Suprapubic skin (tissue), 4 donors: ENCODE results near the gene ADAT3. TPM values are rescaled to one million over a fixed set of nuclear protein-coding genes. Genes with fewer than 3 reads are reported as not detected.

Experiments used
- DNase-seq, 2 donors: peaks; one replicate each; pipeline ENCODE4 v3.0.0-alpha.2; 2019; ENCODE audit warnings: low spot score in 2 of 2
- H3K27ac ChIP-seq: fragments of 200-600 bp; sonication (generic); one replicate; pipeline ENCODE4 v1.5.1; 2019
- H3K27me3 ChIP-seq: fragments of 200-600 bp; sonication (generic); one replicate; pipeline ENCODE4 v1.5.1; 2019
- H3K36me3 ChIP-seq: fragments of 200-600 bp; sonication (generic); one replicate; pipeline ENCODE4 v1.5.1; 2019
- H3K4me1 ChIP-seq: fragments of 200-600 bp; sonication (generic); one replicate; pipeline ENCODE4 v1.5.1; 2019
- H3K4me3 ChIP-seq: fragments of 200-600 bp; sonication (generic); one replicate; pipeline ENCODE4 v1.5.1; 2019; ENCODE audit warnings: mild to moderate bottlenecking
- H3K9me3 ChIP-seq: fragments of 200-600 bp; sonication (generic); one replicate; pipeline ENCODE4 v1.5.1; 2019
- EP300 ChIP-seq: sonication (generic); formaldehyde crosslinking; IDR thresholded peaks from one replicate; pipeline ENCODE4 v1.6.1; 2017; ENCODE audit warnings: antibody characterized with exemption
- POLR2A ChIP-seq, 2 donors: fragments of 450-650 bp; IDR thresholded peaks; one replicate each; pipeline ENCODE4 v1.6.1; 2017; ENCODE audit warnings: antibody characterized with exemption in 2 of 2, mild to moderate bottlenecking in 2 of 2, moderate library complexity in 2 of 2
- POLR2AphosphoS5 ChIP-seq, 3 donors: sonication (generic); formaldehyde crosslinking; IDR thresholded peaks; one replicate each; pipeline ENCODE4 v1.6.1; 2017; ENCODE audit warnings: antibody characterized with exemption in 3 of 3
- WGBS: methylation state at CpG from one replicate; pipeline ENCODE4 v1.1.5; 2018; 5-methylcytosine and 5-hydroxymethylcytosine counted together
- total RNA-seq, 4 donors: library from RNA; depleted of rRNA; stranded (reverse); fragments of >200 nt; gene quantifications; one replicate each; pipeline ENCODE4 v1.1.0, GENCODE V29; 2016
- TF ChIP-seq, protein P1 (sequence below), 2 donors: fragments of 200-600 bp in 1 of 2; fragments of 450-650 bp in 1 of 2; sonication (generic) in 1 of 2; IDR thresholded peaks; one replicate each; pipeline ENCODE4 v1.5.1; 2016 to 2019; ENCODE audit warnings: antibody characterized with exemption in 2 of 2, mild to moderate bottlenecking in 1 of 2, moderate library complexity in 1 of 2

ADAT3 gene
- total RNA-seq, 4 donors from 2014 or later = 13.4 to 26.7 (median 22.3) TPM

DNA sequence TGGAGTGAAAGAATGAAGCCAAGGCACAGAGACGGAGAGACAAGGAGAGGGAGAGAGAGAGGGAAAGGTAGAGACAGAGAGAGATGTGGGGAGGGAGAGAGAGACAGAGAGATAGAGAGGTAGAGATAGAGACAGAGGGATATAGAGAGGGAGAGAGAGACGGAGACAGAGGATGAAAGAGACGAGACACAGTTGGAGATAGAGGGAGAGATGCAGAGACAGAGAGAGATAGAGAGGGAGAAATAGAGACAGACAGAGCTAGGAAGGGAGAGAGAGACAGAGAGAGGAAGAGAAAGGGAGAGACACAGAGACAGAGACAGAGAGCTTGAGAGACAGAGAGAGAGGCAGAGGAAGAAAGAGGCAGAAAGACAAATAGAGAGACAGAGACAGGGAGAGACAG, 31.2 kb downstream of the ADAT3 start:
- Histone ChIP-seq H3K27me3 (no peaks in the 10 kb centered on the region), H3K9me3 (no peaks in the 10 kb centered on the region), H3K4me3 (no peak overlapping the region), H3K4me1 (peaks cover 12% of the 10 kb centered on the region), H3K36me3 (no peaks in the 10 kb centered on the region), H3K27ac (no peak overlapping the region)
- WGBS = 80% methylated on average over 3 of the region's 3 CpGs
- no peak for DNase-seq
- TF ChIP-seq EP300 (no peak), POLR2A (IDR thresholded peaks at IDR 0.05) (no peak), POLR2AphosphoS5 (IDR thresholded peaks at IDR 0.05) (no peak)
- TF ChIP-seq, protein P1, sequence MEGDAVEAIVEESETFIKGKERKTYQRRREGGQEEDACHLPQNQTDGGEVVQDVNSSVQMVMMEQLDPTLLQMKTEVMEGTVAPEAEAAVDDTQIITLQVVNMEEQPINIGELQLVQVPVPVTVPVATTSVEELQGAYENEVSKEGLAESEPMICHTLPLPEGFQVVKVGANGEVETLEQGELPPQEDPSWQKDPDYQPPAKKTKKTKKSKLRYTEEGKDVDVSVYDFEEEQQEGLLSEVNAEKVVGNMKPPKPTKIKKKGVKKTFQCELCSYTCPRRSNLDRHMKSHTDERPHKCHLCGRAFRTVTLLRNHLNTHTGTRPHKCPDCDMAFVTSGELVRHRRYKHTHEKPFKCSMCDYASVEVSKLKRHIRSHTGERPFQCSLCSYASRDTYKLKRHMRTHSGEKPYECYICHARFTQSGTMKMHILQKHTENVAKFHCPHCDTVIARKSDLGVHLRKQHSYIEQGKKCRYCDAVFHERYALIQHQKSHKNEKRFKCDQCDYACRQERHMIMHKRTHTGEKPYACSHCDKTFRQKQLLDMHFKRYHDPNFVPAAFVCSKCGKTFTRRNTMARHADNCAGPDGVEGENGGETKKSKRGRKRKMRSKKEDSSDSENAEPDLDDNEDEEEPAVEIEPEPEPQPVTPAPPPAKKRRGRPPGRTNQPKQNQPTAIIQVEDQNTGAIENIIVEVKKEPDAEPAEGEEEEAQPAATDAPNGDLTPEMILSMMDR (IDR thresholded peaks at IDR 0.05) = no peak

DNA sequence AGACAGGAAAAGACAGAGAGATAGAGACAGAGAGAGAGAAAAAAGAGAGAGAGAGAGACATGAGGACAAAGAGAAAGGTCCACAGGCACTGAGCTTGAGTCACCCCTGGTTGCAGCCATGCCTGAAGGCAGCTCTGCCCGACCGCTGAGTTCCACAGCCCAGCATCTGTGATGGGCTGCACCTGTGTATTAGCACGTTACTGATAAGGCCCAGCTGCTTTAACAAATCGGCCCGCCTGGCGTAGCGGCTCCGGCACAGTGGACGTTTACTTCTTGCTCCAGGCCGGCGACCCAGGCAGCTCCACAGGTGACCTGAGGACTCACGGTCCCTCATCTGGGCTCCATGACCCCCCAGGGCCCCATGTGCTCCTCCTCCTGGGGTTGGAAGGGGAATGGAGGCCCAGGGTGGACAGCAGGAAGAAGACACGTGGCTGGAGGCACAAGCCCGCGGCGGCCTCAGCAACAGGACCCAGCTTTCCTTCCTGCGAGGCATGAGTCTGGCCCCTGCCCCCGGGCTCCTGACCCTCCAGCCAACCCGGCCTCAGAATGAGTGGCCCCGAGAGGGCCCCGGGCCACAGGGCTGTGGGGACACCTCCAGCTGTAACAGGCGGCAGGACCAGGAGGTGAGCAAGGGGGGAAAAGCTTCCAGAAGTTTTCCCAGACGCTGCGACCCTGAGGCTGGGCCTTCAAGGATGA, 31.9 kb downstream of the ADAT3 start:
- H3K4me1 ChIP-seq = peaks cover 17% of the 10 kb centered on the region
- H3K4me3 ChIP-seq = no peak overlapping the region
- no peak for DNase-seq
- no peaks in the 10 kb centered on the region for H3K36me3 ChIP-seq
- no peak overlapping the region for H3K27ac ChIP-seq
- no peak for TF ChIP-seq POLR2A (IDR thresholded peaks at IDR 0.05)
- TF ChIP-seq, protein P1 (IDR thresholded peaks at IDR 0.05) = no peak
- no peak for TF ChIP-seq POLR2AphosphoS5 (IDR thresholded peaks at IDR 0.05)
- TF ChIP-seq EP300 = no peak
- WGBS = 92% methylated on average over 23 of the region's 24 CpGs
- no peaks in the 10 kb centered on the region for H3K9me3 ChIP-seq
- no peaks in the 10 kb centered on the region for H3K27me3 ChIP-seq

DNA sequence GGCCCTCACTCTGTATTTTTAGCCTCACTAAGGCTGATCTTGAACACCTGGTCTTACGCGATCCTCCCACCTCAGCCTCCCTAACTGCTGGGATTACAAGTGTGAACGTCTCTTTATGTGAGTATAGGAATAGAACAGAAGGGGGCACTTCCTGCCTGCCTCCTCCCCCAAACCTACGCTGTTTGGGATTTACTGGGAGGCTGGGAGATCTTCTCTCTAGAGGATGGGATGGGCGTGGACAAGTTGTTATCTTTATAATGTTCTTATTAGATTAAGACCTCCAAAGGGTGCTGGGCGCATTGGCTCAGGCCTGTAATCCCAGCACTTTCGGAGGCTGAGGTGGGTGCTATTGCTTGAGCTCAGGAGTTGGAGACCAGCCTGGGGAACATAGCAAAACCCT, 32.9 kb downstream of the ADAT3 start:
- no peak for DNase-seq
- Histone ChIP-seq H3K9me3 (no peaks in the 10 kb centered on the region), H3K4me1 (peaks cover 27% of the 10 kb centered on the region), H3K4me3 (no peak overlapping the region), H3K27me3 (no peaks in the 10 kb centered on the region), H3K27ac (no peak overlapping the region), H3K36me3 (no peaks in the 10 kb centered on the region)
- 84% methylated on average over 7 of the region's 7 CpGs for WGBS
- TF ChIP-seq POLR2A (IDR thresholded peaks at IDR 0.05) (no peak), EP300 (no peak), POLR2AphosphoS5 (IDR thresholded peaks at IDR 0.05) (no peak)

DNA sequence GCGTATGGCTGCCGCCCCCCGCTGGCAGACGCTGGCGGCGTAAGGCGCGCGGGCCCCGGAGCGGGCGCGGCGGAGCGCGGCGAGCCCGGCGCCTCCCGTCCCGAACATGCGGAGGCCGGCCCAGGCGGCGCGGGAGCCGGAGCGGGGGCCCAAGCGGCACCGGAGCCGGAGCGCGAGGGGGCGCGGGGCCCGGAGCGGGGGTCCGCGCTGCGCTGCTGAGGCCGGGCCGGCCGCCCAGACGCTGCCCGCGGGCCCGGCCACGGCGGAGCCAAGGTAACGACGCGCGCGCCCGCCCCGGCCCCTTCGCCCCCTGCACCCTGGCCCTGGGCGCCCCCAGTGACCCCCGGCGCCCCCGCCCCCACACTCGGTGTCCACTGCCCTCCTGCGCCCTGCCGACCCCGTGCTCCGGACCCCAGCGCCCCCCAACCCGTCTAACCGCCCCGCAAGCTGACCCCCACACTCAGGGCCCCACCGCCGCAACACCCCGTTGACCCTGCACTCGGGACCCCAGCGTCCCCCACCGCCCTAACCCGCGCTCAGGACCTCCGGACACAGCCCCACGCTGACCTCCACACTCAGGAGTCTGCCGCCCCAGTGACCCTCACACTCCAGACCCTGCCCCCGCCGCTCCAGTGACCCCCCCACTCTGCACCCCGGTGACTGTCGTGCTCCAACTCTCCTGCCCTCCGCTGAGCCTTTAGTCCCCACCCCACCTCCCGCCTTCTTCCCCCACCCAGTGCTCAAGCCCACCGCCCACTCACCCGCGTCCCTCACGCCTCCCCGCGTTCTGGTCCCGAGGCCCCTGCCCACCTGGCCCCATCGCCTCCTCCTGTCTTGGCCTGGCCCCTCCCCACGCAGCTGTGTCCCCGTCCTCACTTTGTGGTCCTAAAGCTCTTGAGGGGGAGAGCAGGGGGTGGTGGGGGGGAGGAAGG, 36.2 kb downstream of the ADAT3 start, which contains the start of gene CSNK1G2:
CSNK1G2 (plus strand) TSS at position 27 of the 932 bp plus-strand sequence. CDS start 28,601 bp downstream, outside the sequence.
- Histone ChIP-seq H3K27ac (peak within 1 kb of the TSS; percentile 98), H3K4me1 (peaks cover 48% of the 10 kb centered on the region), H3K27me3 (no peaks in the 10 kb centered on the region), H3K4me3 (peak within 1 kb of the TSS; percentile 79), H3K36me3 (no peaks in the 10 kb centered on the region), H3K9me3 (no peaks in the 10 kb centered on the region)
- DNase-seq = peak in 1 of 2 donors; percentile 84
- TF ChIP-seq, protein P1 (IDR thresholded peaks at IDR 0.05) = peak in 1 of 2 donors; percentile 19
- TF ChIP-seq POLR2AphosphoS5 (IDR thresholded peaks at IDR 0.05) = no peak
- peak in 1 of 2 donors; percentile 29 for TF ChIP-seq POLR2A (IDR thresholded peaks at IDR 0.05)
- TF ChIP-seq EP300 = no peak
- WGBS = 0% methylated on average over 25 of the region's 97 CpGs

DNA sequence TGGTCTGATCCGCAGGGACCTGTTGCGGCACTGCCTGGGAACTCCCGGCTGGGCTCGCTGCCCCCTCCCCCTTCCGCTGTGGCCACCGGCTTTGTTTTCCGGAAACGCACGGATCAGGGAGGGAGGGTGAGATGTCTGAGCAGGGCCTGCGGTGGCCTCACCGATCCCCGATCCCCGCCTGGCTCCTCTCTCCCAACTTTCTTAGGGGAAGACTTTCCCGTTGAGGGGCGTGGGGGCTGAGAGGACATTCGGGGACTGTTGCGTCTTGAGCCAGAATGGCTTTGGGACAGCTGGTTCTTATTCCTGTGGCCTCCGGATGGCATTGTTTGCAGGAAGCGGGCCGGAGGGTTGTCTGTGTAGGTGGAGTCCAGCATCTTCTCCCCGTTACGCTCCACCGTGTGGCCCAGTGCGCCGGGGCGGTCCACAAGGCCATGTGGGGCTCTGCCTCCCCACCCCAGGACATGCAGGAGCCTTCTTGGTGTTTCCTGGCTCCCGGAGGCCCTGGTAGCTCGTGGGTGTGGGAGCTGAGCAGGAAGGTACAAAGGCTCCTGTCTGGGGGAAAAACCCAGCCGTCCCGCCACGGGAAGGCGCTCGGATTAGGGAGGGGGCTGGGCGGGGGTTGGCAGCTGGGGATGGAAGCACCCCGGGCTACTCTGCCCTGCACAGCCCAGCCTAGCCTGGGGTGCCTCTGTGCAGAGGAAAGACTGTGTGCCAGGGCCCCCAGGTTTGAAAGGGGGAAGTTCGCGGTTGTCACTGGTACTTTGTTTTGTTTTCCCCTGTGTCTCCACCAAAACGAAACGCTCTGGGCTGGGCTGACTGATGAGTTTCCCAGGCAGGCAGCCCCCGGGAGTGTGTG, 37.1 kb downstream of the ADAT3 start:
- no peaks in the 10 kb centered on the region for H3K36me3 ChIP-seq
- peak overlapping the region; percentile 98 for H3K27ac ChIP-seq
- H3K9me3 ChIP-seq = no peaks in the 10 kb centered on the region
- peaks cover 48% of the 10 kb centered on the region for H3K4me1 ChIP-seq
- TF ChIP-seq, protein P1 (IDR thresholded peaks at IDR 0.05) = no peak
- TF ChIP-seq EP300 = no peak
- TF ChIP-seq POLR2A (IDR thresholded peaks at IDR 0.05) = peak in 1 of 2 donors; percentile 15
- no peaks in the 10 kb centered on the region for H3K27me3 ChIP-seq
- H3K4me3 ChIP-seq = peak overlapping the region; percentile 79
- WGBS = 0% methylated on average over 10 of the region's 40 CpGs
- peak; percentile 90 to 91 for DNase-seq
